Nephron progenitor cell (in vitro differentiated cells): Measurements from ENCODE around the gene MAGI1.

Source experiments
- DNase-seq: peaks from one replicate; pipeline ENCODE4 v3.0.0; 2021
- H3K27ac Mint-ChIP-seq: 2 replicates; pipeline ENCODE4 v1.8.0; 2021; ENCODE audit warnings: mild to moderate bottlenecking, moderate library complexity, mixed read lengths
- H3K27me3 Mint-ChIP-seq: 2 replicates; pipeline ENCODE4 v1.8.0; 2021; ENCODE audit warnings: mild to moderate bottlenecking, low read depth, mixed read lengths; ENCODE audit not compliant: poor library complexity
- H3K36me3 Mint-ChIP-seq: 2 replicates; pipeline ENCODE4 v1.8.0; 2021; ENCODE audit warnings: low read depth, mixed read lengths
- H3K4me1 Mint-ChIP-seq: 2 replicates; pipeline ENCODE4 v1.8.0; 2021; ENCODE audit warnings: mixed read lengths
- H3K4me3 Mint-ChIP-seq: 2 replicates; pipeline ENCODE4 v1.8.0; 2021; ENCODE audit warnings: mild to moderate bottlenecking, moderate library complexity, mixed read lengths
- H3K9me3 Mint-ChIP-seq: 2 replicates; pipeline ENCODE4 v1.8.0; 2021; ENCODE audit warnings: mild to moderate bottlenecking, moderate library complexity, mixed read lengths
- TF ChIP-seq, protein P1 (sequence below): fragments of 200-600 bp; sonication (generic); IDR thresholded peaks from 2 replicates; pipeline ENCODE4 v1.5.0; 2021; ENCODE audit warnings: antibody characterized with exemption

The MAGI1 gene

GRCh38 chr3:65493371-65493882 lies 545.3 kb downstream of the MAGI1 start:
- H3K9me3 Mint-ChIP-seq, result no peaks in the 10 kb centered on the region
- DNase-seq, result no peak
- TF ChIP-seq, protein P1, sequence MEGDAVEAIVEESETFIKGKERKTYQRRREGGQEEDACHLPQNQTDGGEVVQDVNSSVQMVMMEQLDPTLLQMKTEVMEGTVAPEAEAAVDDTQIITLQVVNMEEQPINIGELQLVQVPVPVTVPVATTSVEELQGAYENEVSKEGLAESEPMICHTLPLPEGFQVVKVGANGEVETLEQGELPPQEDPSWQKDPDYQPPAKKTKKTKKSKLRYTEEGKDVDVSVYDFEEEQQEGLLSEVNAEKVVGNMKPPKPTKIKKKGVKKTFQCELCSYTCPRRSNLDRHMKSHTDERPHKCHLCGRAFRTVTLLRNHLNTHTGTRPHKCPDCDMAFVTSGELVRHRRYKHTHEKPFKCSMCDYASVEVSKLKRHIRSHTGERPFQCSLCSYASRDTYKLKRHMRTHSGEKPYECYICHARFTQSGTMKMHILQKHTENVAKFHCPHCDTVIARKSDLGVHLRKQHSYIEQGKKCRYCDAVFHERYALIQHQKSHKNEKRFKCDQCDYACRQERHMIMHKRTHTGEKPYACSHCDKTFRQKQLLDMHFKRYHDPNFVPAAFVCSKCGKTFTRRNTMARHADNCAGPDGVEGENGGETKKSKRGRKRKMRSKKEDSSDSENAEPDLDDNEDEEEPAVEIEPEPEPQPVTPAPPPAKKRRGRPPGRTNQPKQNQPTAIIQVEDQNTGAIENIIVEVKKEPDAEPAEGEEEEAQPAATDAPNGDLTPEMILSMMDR, result no peak
- peak overlapping the region; percentile 56 for H3K27ac Mint-ChIP-seq
- no peak overlapping the region for H3K4me3 Mint-ChIP-seq
- H3K36me3 Mint-ChIP-seq, result peaks cover 33% of the 10 kb centered on the region
- H3K27me3 Mint-ChIP-seq, result no peaks in the 10 kb centered on the region
- H3K4me1 Mint-ChIP-seq, result peaks cover 43% of the 10 kb centered on the region

DNA sequence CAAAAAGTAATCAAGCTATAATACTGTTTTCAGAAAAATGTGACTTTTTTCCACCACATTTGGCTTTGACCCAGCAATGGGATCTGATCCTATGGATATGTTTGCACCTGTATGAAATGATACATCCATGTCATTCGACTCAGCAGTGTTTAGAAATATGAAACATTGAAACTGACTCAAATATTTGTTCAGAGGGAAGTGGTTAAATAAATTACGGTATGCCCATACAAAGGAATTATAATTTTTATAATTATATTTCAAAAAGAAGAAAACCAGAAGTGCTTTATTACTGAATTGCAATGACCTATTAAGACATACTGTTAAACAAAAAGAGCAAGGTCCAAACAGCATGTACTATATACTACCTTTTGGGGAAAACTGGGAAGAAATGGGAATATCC lies 546.5 kb downstream of the MAGI1 start:
- H3K27ac Mint-ChIP-seq, result no peak overlapping the region
- peaks cover 33% of the 10 kb centered on the region for H3K36me3 Mint-ChIP-seq
- no peak overlapping the region for H3K4me3 Mint-ChIP-seq
- TF ChIP-seq, protein P1, result no peak
- no peak for DNase-seq
- H3K27me3 Mint-ChIP-seq, result no peaks in the 10 kb centered on the region
- no peaks in the 10 kb centered on the region for H3K9me3 Mint-ChIP-seq
- peaks cover 31% of the 10 kb centered on the region for H3K4me1 Mint-ChIP-seq

GRCh38 chr3:65490114-65490513 lies 548.6 kb downstream of the MAGI1 start:
- Mint-ChIP-seq H3K27me3 (no peaks in the 10 kb centered on the region), H3K36me3 (peaks cover 33% of the 10 kb centered on the region), H3K27ac (no peak overlapping the region), H3K4me3 (no peak overlapping the region), H3K4me1 (peaks cover 39% of the 10 kb centered on the region), H3K9me3 (no peaks in the 10 kb centered on the region)
- no peak for DNase-seq
- TF ChIP-seq, protein P1, result no peak

GRCh38 chr3:65489253-65489652 lies 549.5 kb downstream of the MAGI1 start:
- H3K36me3 Mint-ChIP-seq, result peaks cover 33% of the 10 kb centered on the region
- no peak overlapping the region for H3K27ac Mint-ChIP-seq
- DNase-seq, result no peak
- no peaks in the 10 kb centered on the region for H3K9me3 Mint-ChIP-seq
- H3K4me1 Mint-ChIP-seq, result peaks cover 47% of the 10 kb centered on the region
- no peaks in the 10 kb centered on the region for H3K27me3 Mint-ChIP-seq
- TF ChIP-seq, protein P1, result no peak
- no peak overlapping the region for H3K4me3 Mint-ChIP-seq

DNA sequence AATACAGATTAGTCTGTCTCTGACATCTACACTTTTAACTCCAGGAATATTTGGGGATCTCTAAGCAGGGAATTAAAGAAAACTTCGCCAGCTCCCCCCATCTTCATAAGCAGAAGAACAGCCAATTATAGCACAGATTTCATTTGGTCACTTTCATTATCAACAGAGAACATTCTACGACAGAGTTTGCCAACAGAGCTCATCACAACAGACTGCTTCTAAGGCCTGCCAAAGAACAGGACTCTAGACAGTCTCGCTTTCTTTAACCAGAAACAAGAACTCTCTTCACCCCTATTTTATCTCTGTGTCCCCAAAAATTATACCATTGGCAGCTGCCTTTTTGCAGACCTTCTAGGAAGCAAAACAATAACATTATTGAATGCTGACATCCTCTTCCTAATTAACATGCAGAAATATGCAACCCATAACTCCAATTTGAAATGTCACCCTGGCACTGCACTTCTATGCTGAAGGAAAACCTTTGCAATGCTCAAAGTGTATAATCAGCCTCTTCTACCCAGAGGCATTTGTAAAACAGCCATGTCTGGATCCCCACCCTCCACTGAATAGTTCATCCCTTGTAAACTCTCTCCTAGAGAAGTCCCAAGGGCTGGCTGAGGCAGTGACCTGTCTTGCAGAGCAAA lies 552.8 kb downstream of the MAGI1 start:
- H3K27ac Mint-ChIP-seq, result peak overlapping the region; percentile 78
- H3K36me3 Mint-ChIP-seq, result peaks cover 11% of the 10 kb centered on the region
- no peak for DNase-seq
- H3K27me3 Mint-ChIP-seq, result no peaks in the 10 kb centered on the region
- TF ChIP-seq, protein P1, result no peak
- no peak overlapping the region for H3K4me3 Mint-ChIP-seq
- peaks cover 48% of the 10 kb centered on the region for H3K4me1 Mint-ChIP-seq
- H3K9me3 Mint-ChIP-seq, result no peaks in the 10 kb centered on the region

DNA sequence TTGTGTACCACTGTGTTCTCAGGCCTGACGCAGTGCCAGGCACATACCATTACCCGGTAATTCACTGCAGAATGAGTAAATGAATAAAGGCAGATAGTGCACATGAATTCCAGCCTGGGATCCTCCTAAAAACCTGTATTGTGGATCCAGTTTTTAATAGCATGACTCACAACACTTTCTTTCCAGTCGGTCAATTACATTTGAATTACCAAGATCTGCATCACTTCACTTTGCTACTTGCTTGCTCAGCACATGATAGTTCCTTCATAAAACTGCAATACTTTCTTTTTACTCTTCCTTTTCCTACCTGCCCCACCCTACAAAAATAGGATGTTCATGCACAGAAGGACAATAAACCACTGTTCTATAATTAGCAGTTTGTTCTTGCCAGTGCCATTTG lies 553.8 kb downstream of the MAGI1 start:
- no peak for DNase-seq
- Mint-ChIP-seq H3K27ac (peak overlapping the region; percentile 20), H3K9me3 (no peaks in the 10 kb centered on the region), H3K27me3 (no peaks in the 10 kb centered on the region), H3K36me3 (peaks cover 11% of the 10 kb centered on the region), H3K4me1 (peaks cover 48% of the 10 kb centered on the region), H3K4me3 (no peak overlapping the region)
- TF ChIP-seq, protein P1, result no peak
